Nephron (organoid): ENCODE results near the gene KAZN.
A peak's percentile ranks its signal among the peaks of the same experiment; 100 is the strongest.

ENCODE experiments used
- H3K27ac Mint-ChIP-seq, 3 experiments: 2 replicates each; pipeline ENCODE4 v1.8.0; 2020; ENCODE audit warnings: mixed read lengths in 3 of 3, mild to moderate bottlenecking in 2 of 3, moderate library complexity in 1 of 3
- H3K27me3 Mint-ChIP-seq: 2 replicates; pipeline ENCODE4 v1.8.0; 2021; ENCODE audit warnings: low read depth, mild to moderate bottlenecking, moderate library complexity, mixed read lengths
- H3K36me3 Mint-ChIP-seq: 2 replicates; pipeline ENCODE4 v1.8.0; 2020; ENCODE audit warnings: low read depth, mixed read lengths
- H3K4me1 Mint-ChIP-seq: 2 replicates; pipeline ENCODE4 v1.8.0; 2020; ENCODE audit warnings: mixed read lengths
- H3K4me3 Mint-ChIP-seq, 3 experiments: 2 replicates each; pipeline ENCODE4 v1.8.0; 2020; ENCODE audit warnings: mild to moderate bottlenecking in 3 of 3, mixed read lengths in 3 of 3, moderate library complexity in 2 of 3
- H3K9me3 Mint-ChIP-seq: 2 replicates; pipeline ENCODE4 v1.8.0; 2020; ENCODE audit warnings: mixed read lengths
- TF ChIP-seq, protein P1 (sequence below), 3 experiments: fragments of 200-600 bp; sonication (generic); IDR thresholded peaks; one replicate each; pipeline ENCODE4 v1.5.0; 2021; ENCODE audit warnings: antibody characterized with exemption in 3 of 3; ENCODE audit not compliant: unreplicated experiment in 3 of 3

The KAZN gene

DNA sequence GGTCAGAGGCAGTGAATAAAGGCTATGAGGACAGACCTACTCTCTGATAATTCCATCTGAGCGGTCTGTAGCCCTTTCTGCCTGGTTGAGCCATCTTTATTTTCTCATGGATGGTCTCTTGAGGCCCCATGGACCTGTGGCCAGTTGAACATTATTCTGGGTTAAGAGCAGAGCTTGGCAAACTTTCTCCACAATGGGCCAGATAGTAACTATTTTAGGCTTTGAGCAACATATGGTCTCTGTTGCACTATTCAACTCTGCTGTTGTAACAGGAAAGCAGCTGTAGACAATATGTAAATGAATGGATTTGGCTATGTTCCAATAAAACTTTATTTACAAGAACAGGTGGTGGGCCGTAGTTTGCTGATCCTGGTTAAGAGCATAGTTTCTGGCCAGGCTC, 62.7 kb downstream of the KAZN start:
- H3K4me1 Mint-ChIP-seq = peaks cover 35% of the 10 kb centered on the region
- peaks cover 5% of the 10 kb centered on the region for H3K27me3 Mint-ChIP-seq
- H3K9me3 Mint-ChIP-seq = no peaks in the 10 kb centered on the region
- peak overlapping the region; percentile 27 to 83 (median 70) for H3K27ac Mint-ChIP-seq
- no peak overlapping the region for H3K4me3 Mint-ChIP-seq
- peaks cover 7% of the 10 kb centered on the region for H3K36me3 Mint-ChIP-seq
- TF ChIP-seq, protein P1, sequence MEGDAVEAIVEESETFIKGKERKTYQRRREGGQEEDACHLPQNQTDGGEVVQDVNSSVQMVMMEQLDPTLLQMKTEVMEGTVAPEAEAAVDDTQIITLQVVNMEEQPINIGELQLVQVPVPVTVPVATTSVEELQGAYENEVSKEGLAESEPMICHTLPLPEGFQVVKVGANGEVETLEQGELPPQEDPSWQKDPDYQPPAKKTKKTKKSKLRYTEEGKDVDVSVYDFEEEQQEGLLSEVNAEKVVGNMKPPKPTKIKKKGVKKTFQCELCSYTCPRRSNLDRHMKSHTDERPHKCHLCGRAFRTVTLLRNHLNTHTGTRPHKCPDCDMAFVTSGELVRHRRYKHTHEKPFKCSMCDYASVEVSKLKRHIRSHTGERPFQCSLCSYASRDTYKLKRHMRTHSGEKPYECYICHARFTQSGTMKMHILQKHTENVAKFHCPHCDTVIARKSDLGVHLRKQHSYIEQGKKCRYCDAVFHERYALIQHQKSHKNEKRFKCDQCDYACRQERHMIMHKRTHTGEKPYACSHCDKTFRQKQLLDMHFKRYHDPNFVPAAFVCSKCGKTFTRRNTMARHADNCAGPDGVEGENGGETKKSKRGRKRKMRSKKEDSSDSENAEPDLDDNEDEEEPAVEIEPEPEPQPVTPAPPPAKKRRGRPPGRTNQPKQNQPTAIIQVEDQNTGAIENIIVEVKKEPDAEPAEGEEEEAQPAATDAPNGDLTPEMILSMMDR (IDR thresholded peaks at IDR 0.05; ENCODE audit: unreplicated experiment in 3 of 3) = no peak

DNA sequence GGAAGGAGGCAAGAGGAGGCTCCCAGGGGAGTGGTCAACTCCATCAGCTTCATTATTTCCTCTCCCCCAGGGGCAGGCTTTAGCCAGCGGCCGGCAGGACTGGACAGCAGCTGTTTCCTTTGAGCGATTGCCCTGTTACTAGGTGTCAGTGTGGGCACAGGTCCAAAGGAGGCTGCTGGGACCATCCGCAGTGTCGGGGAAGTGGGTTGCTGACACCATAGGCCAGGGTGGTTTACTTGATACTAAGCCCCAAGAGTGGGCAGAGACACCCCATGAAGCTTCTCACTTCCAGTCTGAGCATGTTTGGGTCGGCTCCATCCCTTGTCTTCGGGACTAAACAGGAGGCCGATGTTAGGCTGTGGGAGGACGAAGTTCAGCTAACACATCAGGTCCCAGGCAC, 63.6 kb downstream of the KAZN start:
- Mint-ChIP-seq H3K36me3 (peaks cover 7% of the 10 kb centered on the region), H3K27ac (no peak overlapping the region), H3K9me3 (no peaks in the 10 kb centered on the region), H3K4me1 (peaks cover 36% of the 10 kb centered on the region), H3K27me3 (no peaks in the 10 kb centered on the region), H3K4me3 (no peak overlapping the region)
- TF ChIP-seq, protein P1 (IDR thresholded peaks at IDR 0.05; ENCODE audit: unreplicated experiment in 3 of 3) = no peak

DNA sequence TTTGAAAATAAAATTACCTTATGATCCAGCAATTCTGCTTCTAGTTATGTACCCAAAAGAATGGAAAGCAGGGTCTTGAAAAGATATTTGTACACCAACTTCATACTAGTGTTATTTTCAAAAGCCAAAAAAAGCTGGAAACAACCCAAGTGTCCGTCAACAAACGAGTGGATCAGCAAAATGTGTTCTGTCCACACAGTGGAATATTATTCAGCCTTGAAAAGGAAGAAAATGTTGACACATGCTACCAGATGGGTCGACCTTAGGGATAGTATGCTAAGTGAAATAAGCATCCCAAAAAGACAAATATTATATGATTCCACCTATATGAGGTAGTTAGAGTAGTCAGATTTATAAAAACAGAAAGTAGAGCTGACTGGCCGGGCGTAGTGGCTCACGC, 65.3 kb downstream of the KAZN start:
- no peaks in the 10 kb centered on the region for H3K27me3 Mint-ChIP-seq
- peaks cover 46% of the 10 kb centered on the region for H3K4me1 Mint-ChIP-seq
- H3K36me3 Mint-ChIP-seq = peaks cover 7% of the 10 kb centered on the region
- no peak overlapping the region for H3K27ac Mint-ChIP-seq
- H3K4me3 Mint-ChIP-seq = no peak overlapping the region
- TF ChIP-seq, protein P1 (IDR thresholded peaks at IDR 0.05; ENCODE audit: unreplicated experiment in 3 of 3) = no peak
- H3K9me3 Mint-ChIP-seq = no peaks in the 10 kb centered on the region

DNA sequence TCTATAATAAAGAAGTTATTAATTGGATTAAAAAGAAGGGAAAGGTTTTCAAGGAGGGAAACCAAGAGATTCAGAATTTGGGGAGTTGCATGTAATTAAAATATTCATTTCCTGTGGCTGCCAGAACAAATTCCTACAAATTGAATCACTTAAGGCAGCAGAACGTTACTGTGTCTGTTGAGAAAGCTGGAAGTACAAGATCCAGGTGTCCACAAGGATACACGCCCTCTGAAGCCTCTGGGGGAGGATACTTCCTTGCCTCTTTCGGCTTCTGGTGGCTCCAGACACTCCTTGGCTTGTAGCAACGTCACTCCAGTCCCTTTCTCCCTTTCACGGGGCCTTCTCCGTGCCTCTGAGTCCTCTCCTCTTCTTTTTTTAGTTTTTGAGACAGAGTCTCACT, 67.9 kb downstream of the KAZN start:
- peaks cover 7% of the 10 kb centered on the region for H3K36me3 Mint-ChIP-seq

DNA sequence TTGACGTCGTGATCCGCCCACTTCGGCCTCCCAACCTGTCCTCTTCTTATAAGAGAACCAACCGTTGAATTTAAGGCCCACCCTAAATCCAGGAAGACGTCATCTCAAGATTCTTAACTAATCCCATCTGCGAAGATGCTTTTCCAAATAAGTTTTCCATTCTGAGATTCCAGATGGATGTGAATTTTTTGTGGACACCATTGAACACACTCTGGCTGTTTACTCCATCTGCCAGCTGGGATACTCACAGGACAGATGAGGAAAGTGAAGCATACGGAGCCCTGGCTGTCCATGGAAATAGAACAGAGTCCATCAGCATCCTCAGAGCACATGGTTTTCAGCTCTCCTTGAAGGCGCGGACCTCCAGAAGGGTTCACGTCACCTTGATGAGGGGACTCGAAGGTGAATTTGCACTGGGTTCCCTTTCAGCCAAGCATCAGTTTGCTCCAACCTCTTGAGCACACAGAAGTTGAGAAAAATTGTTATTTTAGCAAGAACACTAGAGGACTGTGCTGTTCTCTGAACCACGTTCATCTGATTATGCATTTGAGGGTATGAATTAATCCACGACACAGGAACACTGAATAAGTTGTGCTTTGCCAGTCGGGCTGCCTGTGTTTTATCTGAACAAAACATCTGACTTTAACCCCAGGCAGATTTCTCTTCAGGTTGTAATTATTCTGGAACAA, 68.6 kb downstream of the KAZN start:
- peaks cover 7% of the 10 kb centered on the region for H3K36me3 Mint-ChIP-seq
- no peaks in the 10 kb centered on the region for H3K9me3 Mint-ChIP-seq
- peaks cover 3% of the 10 kb centered on the region for H3K27me3 Mint-ChIP-seq
- no peak overlapping the region for H3K4me3 Mint-ChIP-seq
- TF ChIP-seq, protein P1 (IDR thresholded peaks at IDR 0.05; ENCODE audit: unreplicated experiment in 3 of 3) = no peak
- peaks cover 35% of the 10 kb centered on the region for H3K4me1 Mint-ChIP-seq
- no peak overlapping the region for H3K27ac Mint-ChIP-seq

More for the DNA sequence above, 67.9 kb downstream of the KAZN start:
- Mint-ChIP-seq H3K4me1 (peaks cover 28% of the 10 kb centered on the region), H3K4me3 (no peak overlapping the region), H3K9me3 (no peaks in the 10 kb centered on the region), H3K27me3 (no peaks in the 10 kb centered on the region), H3K27ac (no peak overlapping the region)
- TF ChIP-seq, protein P1 (IDR thresholded peaks at IDR 0.05; ENCODE audit: unreplicated experiment in 3 of 3) = no peak

DNA sequence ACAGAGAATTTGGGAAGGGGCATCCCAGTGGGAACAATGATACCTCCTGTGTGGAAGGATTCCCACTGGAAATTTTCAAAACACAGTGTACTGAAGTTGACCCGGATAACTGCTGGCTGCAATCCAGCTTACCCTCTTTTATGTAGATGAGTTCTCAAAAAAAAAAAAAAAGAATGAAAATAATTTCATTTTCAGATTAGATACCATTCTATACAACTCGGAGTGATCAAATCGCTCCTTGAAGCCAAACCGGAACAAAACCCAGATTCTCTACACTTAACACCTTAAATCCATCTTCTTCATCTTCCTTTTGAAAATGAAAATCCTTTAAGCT, 69.1 kb downstream of the KAZN start:
- H3K27ac Mint-ChIP-seq = peak overlapping the region in 1 of 3 experiments; percentile 14
- peaks cover 7% of the 10 kb centered on the region for H3K36me3 Mint-ChIP-seq
- no peaks in the 10 kb centered on the region for H3K9me3 Mint-ChIP-seq
- no peak overlapping the region for H3K4me3 Mint-ChIP-seq
- H3K4me1 Mint-ChIP-seq = peaks cover 34% of the 10 kb centered on the region
- peaks cover 4% of the 10 kb centered on the region for H3K27me3 Mint-ChIP-seq
- TF ChIP-seq, protein P1 (IDR thresholded peaks at IDR 0.05; ENCODE audit: unreplicated experiment in 3 of 3) = no peak
